ENCODE data around the gene KCNIP3.
"Not testable (repeated sequence)": the region's sequence is repeated elsewhere in the genome, so short reads cannot be mapped to it uniquely, and the experiment has no call there.

DNA sequence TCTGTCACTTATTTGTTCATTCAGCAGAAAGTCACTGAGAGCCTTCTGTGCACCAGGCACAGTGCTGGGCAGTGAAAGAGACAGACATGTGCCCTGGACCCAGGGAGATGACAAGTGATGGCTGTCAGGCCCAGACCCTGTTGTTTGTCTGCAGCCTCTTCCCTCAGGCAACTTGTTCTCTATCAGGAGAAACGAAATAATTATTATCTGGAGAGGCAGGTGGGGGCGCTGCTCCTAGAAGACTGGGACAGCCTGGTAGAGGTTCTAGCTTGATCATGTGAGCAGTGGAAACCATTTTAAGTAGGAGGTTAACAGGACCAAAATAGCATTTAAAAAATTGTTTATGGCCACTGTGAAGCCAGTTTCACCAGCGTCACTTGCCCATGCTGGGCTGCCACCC, 107.5 kb downstream of the KCNIP3 start:
- not testable (repeated sequence) for TF ChIP-seq EP300 (IDR thresholded peaks at IDR 0.05; ENCODE audit: low read length); SP1 (CRISPR knock-in tag; IDR thresholded peaks at IDR 0.05); FOXA1 (IDR thresholded peaks at IDR 0.05; ENCODE audit: borderline replicate concordance); KLF1 (tag; IDR thresholded peaks at IDR 0.05); RBM25 (IDR thresholded peaks at IDR 0.05; ENCODE audit: low read depth, low read length, severe bottlenecking)
- peak in 1 of 3 experiments; percentile 17; a peak in 2 of 6 replicates for TF ChIP-seq CTCF (IDR thresholded peaks at IDR 0.05 in 2 of 3, conservative IDR thresholded peaks at IDR 0.05 in 1 of 3; ENCODE audit: insufficient read depth in 2 of 3, low read depth in 1 of 3, low read length in 3 of 3)

All from K562 (cell line).